Breast epithelium (tissue), 4 donors: ENCODE data around the gene HPS6. TPM values are rescaled to one million over a fixed set of nuclear protein-coding genes. Genes with fewer than 3 reads are reported as not detected.
A peak's percentile ranks its signal among the peaks of the same experiment; 100 is the strongest.

Experiments used
- DNase-seq, 2 donors: peaks; one replicate each; pipeline ENCODE4 v3.0.0-alpha.2; 2019; ENCODE audit warnings: low spot score in 2 of 2
- H3K27ac ChIP-seq, 2 donors: fragments of 200-600 bp; sonication (generic) in 1 of 2; one replicate each; pipeline ENCODE4 v1.5.1; 2016 to 2019; ENCODE audit warnings: mild to moderate bottlenecking in 1 of 2
- H3K27me3 ChIP-seq, 2 donors: fragments of 200-600 bp; sonication (generic) in 1 of 2; one replicate each; pipeline versions ENCODE4 v1.5.1 to v1.6.0; 2017 to 2019; ENCODE audit warnings: control low read depth in 1 of 2, mild to moderate bottlenecking in 1 of 2
- H3K36me3 ChIP-seq: fragments of 200-600 bp; one replicate; pipeline ENCODE4 v1.5.1; 2019
- H3K4me1 ChIP-seq, 2 donors: fragments of 200-600 bp; sonication (generic); one replicate each; pipeline ENCODE4 v1.5.1; 2016 to 2019; ENCODE audit warnings: control low read depth in 1 of 2
- H3K4me3 ChIP-seq, 3 donors: fragments of 200-600 bp; sonication (generic); 1 replicate in 2 of 3; 2 replicates in 1 of 3; pipeline ENCODE4 v1.5.1; 2016 to 2019; ENCODE audit warnings: mild to moderate bottlenecking in 3 of 3, moderate library complexity in 2 of 3
- H3K9me3 ChIP-seq, 2 donors: fragments of 200-600 bp; sonication (generic) in 1 of 2; one replicate each; pipeline ENCODE4 v1.5.1; 2016 to 2019; ENCODE audit warnings: control low read depth in 1 of 2
- CTCF ChIP-seq, 3 donors: fragments of 450-650 bp; IDR thresholded peaks; one replicate each; pipeline ENCODE4 v1.5.1; 2016 to 2017; ENCODE audit warnings: antibody characterized with exemption in 3 of 3, mild to moderate bottlenecking in 3 of 3, moderate library complexity in 3 of 3
- POLR2A ChIP-seq: fragments of 450-650 bp; IDR thresholded peaks from one replicate; pipeline ENCODE4 v1.6.1; 2016; ENCODE audit warnings: antibody characterized with exemption, mild to moderate bottlenecking, moderate library complexity
- POLR2AphosphoS5 ChIP-seq, 3 donors: sonication (generic); formaldehyde crosslinking; IDR thresholded peaks; one replicate each; pipeline ENCODE4 v1.6.1; 2017; ENCODE audit warnings: antibody characterized with exemption in 3 of 3
- intact Hi-C: fragments of 100-400 bp; cut with DNase I; formaldehyde crosslinking; loops from one replicate; pipeline ENCODE4 v1.15.1; 2023; ENCODE audit warnings: low total_unique reads
- total RNA-seq, 3 donors: library from RNA; depleted of rRNA; stranded (reverse); fragments of >200 nt; gene quantifications; one replicate each; pipeline ENCODE4 v1.1.0, GENCODE V29; 2016

Gene HPS6
- total RNA-seq, 3 donors from 2014 or later, result 17.4 to 22.7 (median 19.7) TPM

DNA sequence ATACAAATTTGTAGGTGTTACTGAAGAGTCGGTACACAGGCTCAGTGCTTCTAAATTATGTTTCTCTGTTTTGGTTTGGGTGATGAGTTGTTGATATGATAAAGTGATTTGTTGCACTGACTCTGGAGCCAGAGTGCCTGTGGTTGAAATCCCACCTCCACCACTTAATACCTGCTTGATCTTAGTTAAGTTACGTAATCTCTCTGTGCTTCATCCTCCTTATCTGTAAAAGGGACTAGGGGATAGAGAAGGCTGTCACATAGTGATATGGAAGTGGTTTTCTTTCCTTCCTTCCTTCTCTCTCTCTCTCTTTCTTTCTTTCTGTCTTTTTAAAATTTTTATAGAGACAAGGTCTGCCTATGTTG is 664 bp upstream of the HPS6 start:
- DNase-seq, result no peak
- H3K27me3 ChIP-seq, result no peaks in the 10 kb centered on the region
- H3K36me3 ChIP-seq, result no peaks in the 10 kb centered on the region
- peak overlapping the region; percentile 90 to 97 for H3K27ac ChIP-seq
- no peaks in the 10 kb centered on the region for H3K9me3 ChIP-seq
- TF ChIP-seq POLR2AphosphoS5 (IDR thresholded peaks at IDR 0.05), result no peak
- no peak for TF ChIP-seq CTCF (IDR thresholded peaks at IDR 0.05)
- no peak for TF ChIP-seq POLR2A
- peak overlapping the region; percentile 73 to 100 (median 91) for H3K4me3 ChIP-seq
- peaks cover 0 to 13% of the 10 kb centered on the region in 2 donors for H3K4me1 ChIP-seq
- intact Hi-C loops, result loop anchor here (5.0 kb wide), 1 partner anchor 1423 kb away; no protein-coding TSS in a partner anchor

GRCh38 chr10:102065561-102066398 is 631 bp downstream of the HPS6 start:
- no peak for DNase-seq
- H3K27ac ChIP-seq, result peak overlapping the region; percentile 90 to 97
- TF ChIP-seq POLR2AphosphoS5 (IDR thresholded peaks at IDR 0.05), result no peak
- peak in 1 of 3 donors; percentile 6 for TF ChIP-seq CTCF (IDR thresholded peaks at IDR 0.05)
- peaks cover 0 to 13% of the 10 kb centered on the region in 2 donors for H3K4me1 ChIP-seq
- intact Hi-C loops, result no loop called here
- H3K36me3 ChIP-seq, result no peaks in the 10 kb centered on the region
- H3K27me3 ChIP-seq, result no peaks in the 10 kb centered on the region
- peak overlapping the region; percentile 73 to 100 (median 91) for H3K4me3 ChIP-seq
- H3K9me3 ChIP-seq, result no peaks in the 10 kb centered on the region

GRCh38 chr10:102066399-102067088 is 1.4 kb downstream of the HPS6 start:
- TF ChIP-seq CTCF (IDR thresholded peaks at IDR 0.05) (no peak), POLR2AphosphoS5 (IDR thresholded peaks at IDR 0.05) (no peak), POLR2A (no peak)

DNA sequence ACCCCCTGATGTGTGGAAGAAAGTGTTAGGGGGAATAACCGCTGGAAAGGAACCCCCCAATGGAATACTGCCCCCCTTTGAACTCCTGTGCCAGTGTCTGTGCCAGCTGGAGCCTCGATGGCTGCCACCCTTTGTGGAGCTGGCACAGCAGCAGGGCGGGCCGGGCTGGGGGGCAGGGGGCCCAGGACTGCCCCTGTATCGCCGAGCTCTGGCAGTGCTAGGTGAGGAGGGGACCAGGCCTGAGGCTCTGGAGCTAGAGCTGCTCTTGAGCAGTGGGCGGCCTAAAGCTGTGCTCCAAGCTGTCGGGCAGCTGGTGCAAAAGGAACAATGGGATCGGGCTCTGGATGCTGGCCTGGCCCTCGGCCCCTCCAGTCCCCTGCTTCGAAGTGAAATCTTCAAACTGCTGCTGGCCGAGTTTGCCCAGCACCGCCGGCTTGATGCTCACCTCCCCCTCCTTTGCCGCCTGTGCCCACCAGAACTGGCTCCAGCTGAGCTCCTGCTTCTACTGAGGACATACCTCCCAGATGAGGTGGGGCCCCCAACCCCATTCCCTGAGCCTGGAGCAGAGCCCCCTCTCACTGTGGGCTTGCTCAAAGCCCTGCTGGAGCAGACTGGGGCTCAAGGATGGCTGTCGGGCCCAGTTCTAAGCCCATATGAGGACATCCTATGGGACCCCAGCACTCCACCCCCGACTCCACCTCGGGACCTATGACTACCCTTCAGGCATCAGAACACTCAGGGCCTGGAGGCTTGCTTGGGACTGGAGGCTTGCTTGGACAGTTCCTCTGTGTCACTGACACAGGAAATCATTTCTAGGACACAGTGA is 2.2 kb downstream of the HPS6 start:
- H3K4me1 ChIP-seq, result peaks cover 0 to 13% of the 10 kb centered on the region in 2 donors
- no peaks in the 10 kb centered on the region for H3K9me3 ChIP-seq
- intact Hi-C loops, result no loop called here
- peak overlapping the region in 1 of 3 donors; percentile 100 for H3K4me3 ChIP-seq
- TF ChIP-seq CTCF (IDR thresholded peaks at IDR 0.05) (no peak), POLR2A (no peak), POLR2AphosphoS5 (IDR thresholded peaks at IDR 0.05) (no peak)
- no peak for DNase-seq
- H3K27me3 ChIP-seq, result no peaks in the 10 kb centered on the region
- no peaks in the 10 kb centered on the region for H3K36me3 ChIP-seq
- H3K27ac ChIP-seq, result peak overlapping the region in 1 of 2 donors; percentile 7

More at GRCh38 chr10:102066399-102067088, 1.4 kb downstream of the HPS6 start:
- Histone ChIP-seq H3K4me1 (peaks cover 0 to 13% of the 10 kb centered on the region in 2 donors), H3K9me3 (no peaks in the 10 kb centered on the region), H3K4me3 (peak overlapping the region; percentile 73 to 100 (median 91)), H3K27me3 (no peaks in the 10 kb centered on the region), H3K36me3 (no peaks in the 10 kb centered on the region), H3K27ac (peak overlapping the region in 1 of 2 donors; percentile 97)
- no peak for DNase-seq
- intact Hi-C loops, result no loop called here
